ENCODE data around the gene HAND2.

GRCh38 chr4:173513651-173514050 is 16.4 kb downstream of the HAND2 start:
- no peak for TF ChIP-seq CTCF (IDR thresholded peaks at IDR 0.05)
- no peak for TF ChIP-seq POLR2A (IDR thresholded peaks at IDR 0.05)

Data from lower leg skin (tissue), 3 donors.